Bronchial epithelial cell (primary cell): ENCODE data around the gene GANC. TPM values are rescaled to one million over a fixed set of nuclear protein-coding genes. Genes with fewer than 3 reads are reported as not detected.

Source experiments
- DNase-seq: peaks from one replicate; pipeline ENCODE4 v3.0.0-alpha.2; 2010; ENCODE audit warnings: low read depth
- FAIRE-seq: peaks from 2 replicates; lab custom pipeline; 2011; peaks lifted over from hg19 to GRCh38; lab: Jason Lieb, UNC
- H3K27me3 ChIP-seq: 2 replicates; pipeline ENCODE4 v1.5.1; 2011; ENCODE audit warnings: low read length; ENCODE audit not compliant: control insufficient read depth, insufficient read depth
- H3K36me3 ChIP-seq: 2 replicates; pipeline ENCODE4 v1.5.1; 2011; ENCODE audit warnings: low read length; ENCODE audit not compliant: control insufficient read depth, insufficient read depth
- H3K4me3 ChIP-seq: 2 replicates; pipeline ENCODE4 v1.5.1; 2011; ENCODE audit warnings: mild to moderate bottlenecking, low read depth, low read length, control low read depth
- total RNA-seq: library from RNA; depleted of rRNA; stranded (reverse); fragments of >200 nt; gene quantifications from 2 replicates; pipeline ENCODE4 v1.2.1, GENCODE V29; 2014
- TF ChIP-seq, protein P1 (sequence below): IDR thresholded peaks from 2 replicates; pipeline ENCODE4 v1.5.1; 2011; ENCODE audit warnings: mild to moderate bottlenecking, moderate library complexity, low read length, control low read depth, inconsistent platforms; ENCODE audit not compliant: insufficient read depth, severe bottlenecking

Gene GANC
- total RNA-seq, 1 donor from 2014 or later, result 13.2 TPM

DNA sequence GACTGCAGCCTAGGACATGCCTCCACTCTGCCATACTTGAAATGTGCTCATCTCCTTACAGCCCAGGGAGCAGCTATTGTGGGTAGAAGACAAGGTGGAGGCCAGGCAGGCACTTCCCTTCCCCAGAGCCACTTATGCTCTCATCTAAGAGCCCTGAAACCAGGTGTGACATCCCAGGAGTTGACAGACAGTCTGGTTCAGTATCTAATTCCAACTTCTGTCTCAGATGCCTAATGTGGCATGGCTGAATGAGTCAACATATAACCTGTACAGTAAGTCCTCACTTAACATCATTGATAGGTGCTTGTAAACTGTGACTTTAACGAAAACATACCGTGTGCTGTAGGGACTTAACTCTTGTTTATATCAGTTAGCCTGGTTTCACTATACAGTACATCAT, 85.1 kb downstream of the GANC start:
- DNase-seq, result no peak
- H3K27me3 ChIP-seq, result no peaks in the 10 kb centered on the region
- H3K4me3 ChIP-seq, result no peak overlapping the region
- H3K36me3 ChIP-seq, result peaks cover 2% of the 10 kb centered on the region
- TF ChIP-seq, protein P1, sequence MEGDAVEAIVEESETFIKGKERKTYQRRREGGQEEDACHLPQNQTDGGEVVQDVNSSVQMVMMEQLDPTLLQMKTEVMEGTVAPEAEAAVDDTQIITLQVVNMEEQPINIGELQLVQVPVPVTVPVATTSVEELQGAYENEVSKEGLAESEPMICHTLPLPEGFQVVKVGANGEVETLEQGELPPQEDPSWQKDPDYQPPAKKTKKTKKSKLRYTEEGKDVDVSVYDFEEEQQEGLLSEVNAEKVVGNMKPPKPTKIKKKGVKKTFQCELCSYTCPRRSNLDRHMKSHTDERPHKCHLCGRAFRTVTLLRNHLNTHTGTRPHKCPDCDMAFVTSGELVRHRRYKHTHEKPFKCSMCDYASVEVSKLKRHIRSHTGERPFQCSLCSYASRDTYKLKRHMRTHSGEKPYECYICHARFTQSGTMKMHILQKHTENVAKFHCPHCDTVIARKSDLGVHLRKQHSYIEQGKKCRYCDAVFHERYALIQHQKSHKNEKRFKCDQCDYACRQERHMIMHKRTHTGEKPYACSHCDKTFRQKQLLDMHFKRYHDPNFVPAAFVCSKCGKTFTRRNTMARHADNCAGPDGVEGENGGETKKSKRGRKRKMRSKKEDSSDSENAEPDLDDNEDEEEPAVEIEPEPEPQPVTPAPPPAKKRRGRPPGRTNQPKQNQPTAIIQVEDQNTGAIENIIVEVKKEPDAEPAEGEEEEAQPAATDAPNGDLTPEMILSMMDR, result no peak
- no peak for FAIRE-seq

DNA sequence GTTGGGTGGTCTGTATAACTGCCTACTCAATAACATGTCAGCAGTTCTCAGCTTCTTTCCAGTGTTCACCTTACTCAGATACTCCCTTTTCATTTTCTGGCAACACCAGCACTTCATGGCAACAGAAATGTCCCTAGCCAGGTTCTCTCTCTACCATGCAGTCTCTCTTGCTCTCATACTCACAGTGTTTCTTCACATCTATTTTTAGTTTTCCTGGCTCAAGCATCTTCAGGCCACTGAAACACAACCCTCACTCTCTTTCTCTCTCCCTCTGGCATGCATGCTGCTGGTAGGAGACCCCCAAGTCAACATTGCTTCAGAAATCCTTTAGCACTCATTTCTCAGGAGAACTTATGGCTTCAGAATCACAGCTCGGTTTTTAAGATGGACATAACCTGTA, 86.2 kb downstream of the GANC start, which contains the start of gene CAPN3:
Gene CAPN3, plus strand, starts transcription at position 253 of the 400 bp plus-strand sequence. CDS start 305 bp downstream, outside the sequence.
- FAIRE-seq (peak; percentile 87), DNase-seq (no peak)
- TF ChIP-seq, protein P1, result no peak
- H3K4me3 ChIP-seq, result no peak within 1 kb of the TSS
- no peaks in the 10 kb centered on the region for H3K27me3 ChIP-seq
- peaks cover 2% of the 10 kb centered on the region for H3K36me3 ChIP-seq

GRCh38 chr15:42359985-42360384, 87.0 kb downstream of the GANC start:
- DNase-seq (no peak), FAIRE-seq (no peak)
- no peak overlapping the region for H3K4me3 ChIP-seq
- peaks cover 2% of the 10 kb centered on the region for H3K36me3 ChIP-seq
- H3K27me3 ChIP-seq, result no peaks in the 10 kb centered on the region
- TF ChIP-seq, protein P1, result no peak

DNA sequence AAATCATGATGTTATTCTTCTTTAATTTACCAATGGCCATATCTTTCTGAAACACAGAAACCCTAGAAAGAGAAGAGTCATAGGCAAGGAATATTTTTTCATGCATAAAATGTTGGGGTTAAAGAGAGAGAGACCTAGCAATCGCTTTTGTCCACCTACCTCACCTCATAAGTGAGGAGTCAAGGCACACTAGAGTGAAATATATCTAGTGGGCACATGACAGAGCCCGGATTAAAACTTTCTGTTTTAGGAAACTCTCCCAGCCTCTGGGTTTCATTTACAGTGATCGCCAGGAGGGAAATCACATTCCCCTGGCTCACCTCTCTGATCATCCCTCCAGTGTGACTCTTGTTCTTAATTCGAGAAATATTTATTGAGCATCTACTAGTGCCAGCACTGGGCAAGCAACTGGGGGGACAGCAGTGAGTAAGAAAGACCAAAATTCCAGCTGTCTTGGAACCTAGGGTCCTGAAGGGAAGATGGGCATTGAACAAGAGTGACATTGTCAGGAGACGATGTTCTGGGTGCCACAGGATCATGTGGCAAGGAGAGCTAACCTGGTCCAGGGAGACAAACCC, 87.6 kb downstream of the GANC start:
- Histone ChIP-seq H3K36me3 (peaks cover 2% of the 10 kb centered on the region), H3K4me3 (no peak overlapping the region), H3K27me3 (no peaks in the 10 kb centered on the region)
- DNase-seq, result no peak
- TF ChIP-seq, protein P1, result no peak
- FAIRE-seq, result no peak

DNA sequence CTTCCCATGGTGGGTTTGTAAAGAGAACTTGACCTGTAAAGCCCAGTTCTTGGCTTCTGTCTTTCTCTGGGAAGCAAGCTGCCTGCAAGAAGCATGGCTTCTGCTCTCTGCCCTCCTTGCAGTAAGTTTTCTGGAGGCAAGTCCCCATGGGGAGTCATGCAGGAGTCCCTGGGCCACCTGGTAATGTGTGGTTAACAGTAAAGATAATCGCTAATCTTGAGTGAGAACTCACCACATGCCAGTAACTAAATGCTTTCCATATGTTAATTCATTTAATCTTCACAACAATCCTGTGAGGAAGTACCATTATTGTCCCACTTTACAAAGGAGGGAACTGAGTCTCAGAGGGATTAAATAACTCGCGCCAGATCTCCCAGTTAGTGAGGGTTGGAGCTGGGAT, 90.5 kb downstream of the GANC start:
- Histone ChIP-seq H3K27me3 (no peaks in the 10 kb centered on the region), H3K36me3 (no peaks in the 10 kb centered on the region), H3K4me3 (no peak overlapping the region)
- DNase-seq, result no peak
- TF ChIP-seq, protein P1, result no peak
- no peak for FAIRE-seq

DNA sequence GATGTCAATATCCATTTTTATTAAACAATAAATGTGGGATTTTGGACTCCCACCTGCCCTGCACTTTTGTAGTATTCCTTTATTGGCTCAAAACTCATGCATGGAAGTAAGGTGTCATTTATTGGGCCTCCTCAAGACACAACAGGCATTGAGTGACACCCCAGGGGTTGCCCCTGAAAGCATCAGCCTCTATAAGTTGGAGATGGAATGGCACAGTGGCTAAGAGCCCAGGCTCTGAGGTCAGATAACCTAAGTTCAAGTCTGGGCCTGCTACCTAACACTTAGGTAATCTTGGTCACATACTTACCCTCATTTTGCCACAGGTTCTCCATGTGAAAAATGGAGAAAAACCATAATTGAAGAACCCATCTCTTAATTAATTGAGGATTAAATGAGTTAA, 90.9 kb downstream of the GANC start:
- TF ChIP-seq, protein P1, result no peak
- no peaks in the 10 kb centered on the region for H3K36me3 ChIP-seq
- FAIRE-seq (no peak), DNase-seq (peak; percentile 55)
- H3K4me3 ChIP-seq, result no peak overlapping the region
- H3K27me3 ChIP-seq, result no peaks in the 10 kb centered on the region
